Measurements from ENCODE around the gene THAP12.

Gene THAP12

GRCh38 chr11:76314741-76315090 lies 66.2 kb downstream of the THAP12 start:
- H3K36me3 ChIP-seq (ENCODE audit: insufficient read depth, low read length) = no peaks in the 10 kb centered on the region
- no peak overlapping the region for H3K4me2 ChIP-seq (ENCODE audit: low read depth, low read length, poor library complexity, severe bottlenecking)
- no peak overlapping the region for H3K9ac ChIP-seq (ENCODE audit: low read depth, low read length, poor library complexity, severe bottlenecking)
- H3K4me1 ChIP-seq (ENCODE audit: insufficient read depth, low read length, poor library complexity, severe bottlenecking) = peaks cover 7% of the 10 kb centered on the region
- H2AFZ ChIP-seq (ENCODE audit: low read length) = no peak overlapping the region
- no peaks in the 10 kb centered on the region for H3K27me3 ChIP-seq (ENCODE audit: insufficient read depth, low read length, poor library complexity, severe bottlenecking)
- no peaks in the 10 kb centered on the region for H3K9me3 ChIP-seq (ENCODE audit: insufficient read depth, low read depth, low read length)
- H3F3A ChIP-seq (ENCODE audit: low read depth) = no peaks in the 10 kb centered on the region
- no peaks in the 10 kb centered on the region for H3K9me2 ChIP-seq (replicated peaks; ENCODE audit: low read depth, low read length)
- TF ChIP-seq CTCF (conservative IDR thresholded peaks at IDR 0.05; ENCODE audit: low read length) (no peak), EZH2phosphoT487 (IDR thresholded peaks at IDR 0.05; ENCODE audit: borderline replicate concordance) (no peak)
- H4K20me1 ChIP-seq (ENCODE audit: insufficient read depth, low read length, poor library complexity, severe bottlenecking) = no peaks in the 10 kb centered on the region
- no peak overlapping the region for H3K4me3 ChIP-seq (ENCODE audit: low read length, poor library complexity, severe bottlenecking)
- no peaks in the 10 kb centered on the region for H3K79me2 ChIP-seq (ENCODE audit: insufficient read depth, low read length)

- no peaks in the 10 kb centered on the region for H3K9me3 ChIP-seq (ENCODE audit: insufficient read depth, low read depth, low read length)
- no peak overlapping the region for H3K9ac ChIP-seq (ENCODE audit: low read depth, low read length, poor library complexity, severe bottlenecking)
- H3K4me3 ChIP-seq (ENCODE audit: low read length, poor library complexity, severe bottlenecking) = no peak overlapping the region
- H3K4me1 ChIP-seq (ENCODE audit: insufficient read depth, low read length, poor library complexity, severe bottlenecking) = peaks cover 7% of the 10 kb centered on the region
- no peaks in the 10 kb centered on the region for H4K20me1 ChIP-seq (ENCODE audit: insufficient read depth, low read length, poor library complexity, severe bottlenecking)
- no peak overlapping the region for H3K4me2 ChIP-seq (ENCODE audit: low read depth, low read length, poor library complexity, severe bottlenecking)
- TF ChIP-seq EZH2phosphoT487 (IDR thresholded peaks at IDR 0.05; ENCODE audit: borderline replicate concordance) = no peak
- TF ChIP-seq CTCF (conservative IDR thresholded peaks at IDR 0.05; ENCODE audit: low read length) = no peak
- no peaks in the 10 kb centered on the region for H3K36me3 ChIP-seq (ENCODE audit: insufficient read depth, low read length)
- H3F3A ChIP-seq (ENCODE audit: low read depth) = no peaks in the 10 kb centered on the region
- H3K27me3 ChIP-seq (ENCODE audit: insufficient read depth, low read length, poor library complexity, severe bottlenecking) = no peaks in the 10 kb centered on the region
- no peaks in the 10 kb centered on the region for H3K79me2 ChIP-seq (ENCODE audit: insufficient read depth, low read length)
- H2AFZ ChIP-seq (ENCODE audit: low read length) = no peak overlapping the region
- H3K9me2 ChIP-seq (replicated peaks; ENCODE audit: low read depth, low read length) = no peaks in the 10 kb centered on the region
Measured at GRCh38 chr11:76313913-76314740, 66.8 kb downstream of the THAP12 start.

- no peaks in the 10 kb centered on the region for H3K79me2 ChIP-seq (ENCODE audit: insufficient read depth, low read length)
- H3K9ac ChIP-seq (ENCODE audit: low read depth, low read length, poor library complexity, severe bottlenecking) = no peak overlapping the region
- no peak for TF ChIP-seq EZH2phosphoT487 (IDR thresholded peaks at IDR 0.05; ENCODE audit: borderline replicate concordance)
- TF ChIP-seq CTCF (conservative IDR thresholded peaks at IDR 0.05; ENCODE audit: low read length) = no peak
- H2AFZ ChIP-seq (ENCODE audit: low read length) = no peak overlapping the region; the same call in 1 of the 2 replicates
- H4K20me1 ChIP-seq (ENCODE audit: insufficient read depth, low read length, poor library complexity, severe bottlenecking) = no peaks in the 10 kb centered on the region
- no peaks in the 10 kb centered on the region for H3F3A ChIP-seq (ENCODE audit: low read depth)
- no peak overlapping the region for H3K4me3 ChIP-seq (ENCODE audit: low read length, poor library complexity, severe bottlenecking)
- peaks cover 7% of the 10 kb centered on the region for H3K4me1 ChIP-seq (ENCODE audit: insufficient read depth, low read length, poor library complexity, severe bottlenecking)
- H3K9me2 ChIP-seq (replicated peaks; ENCODE audit: low read depth, low read length) = no peaks in the 10 kb centered on the region
- no peaks in the 10 kb centered on the region for H3K9me3 ChIP-seq (ENCODE audit: insufficient read depth, low read depth, low read length)
- H3K36me3 ChIP-seq (ENCODE audit: insufficient read depth, low read length) = no peaks in the 10 kb centered on the region
- H3K27me3 ChIP-seq (ENCODE audit: insufficient read depth, low read length, poor library complexity, severe bottlenecking) = no peaks in the 10 kb centered on the region
- H3K4me2 ChIP-seq (ENCODE audit: low read depth, low read length, poor library complexity, severe bottlenecking) = no peak overlapping the region
Measured at GRCh38 chr11:76313271-76313670, 67.7 kb downstream of the THAP12 start.
